GM19452 (cell line): ENCODE results near the gene BRWD1.

Experiments
- ATAC-seq: cut with Tn5 transposase; IDR thresholded peaks from one replicate; pipeline ENCODE4 v1.9.1; 2021; ENCODE audit not compliant: unreplicated experiment

The BRWD1 gene

GRCh38 chr21:39330001-39330400 lies 16.6 kb upstream of the BRWD1 start:
- ATAC-seq, result no peak

DNA sequence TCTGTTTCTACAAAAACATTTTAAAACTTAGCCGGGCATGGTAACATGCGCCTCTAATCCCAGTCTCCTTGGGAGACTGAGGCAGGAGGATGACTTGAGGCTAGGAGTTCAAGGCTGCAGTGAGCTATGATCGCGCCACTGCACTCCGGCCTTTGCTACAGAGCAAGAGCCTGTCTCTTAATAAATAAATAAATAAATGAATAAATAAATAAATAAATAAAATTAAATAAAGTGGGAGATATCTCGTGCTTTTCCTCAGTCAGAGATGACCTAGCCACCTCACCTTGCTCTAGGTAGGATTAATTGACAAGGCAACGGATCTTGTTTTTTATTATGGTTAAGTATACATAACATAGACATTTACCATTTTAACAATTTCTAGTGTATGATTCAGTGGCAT lies 14.3 kb upstream of the BRWD1 start:
- ATAC-seq, result no peak

DNA sequence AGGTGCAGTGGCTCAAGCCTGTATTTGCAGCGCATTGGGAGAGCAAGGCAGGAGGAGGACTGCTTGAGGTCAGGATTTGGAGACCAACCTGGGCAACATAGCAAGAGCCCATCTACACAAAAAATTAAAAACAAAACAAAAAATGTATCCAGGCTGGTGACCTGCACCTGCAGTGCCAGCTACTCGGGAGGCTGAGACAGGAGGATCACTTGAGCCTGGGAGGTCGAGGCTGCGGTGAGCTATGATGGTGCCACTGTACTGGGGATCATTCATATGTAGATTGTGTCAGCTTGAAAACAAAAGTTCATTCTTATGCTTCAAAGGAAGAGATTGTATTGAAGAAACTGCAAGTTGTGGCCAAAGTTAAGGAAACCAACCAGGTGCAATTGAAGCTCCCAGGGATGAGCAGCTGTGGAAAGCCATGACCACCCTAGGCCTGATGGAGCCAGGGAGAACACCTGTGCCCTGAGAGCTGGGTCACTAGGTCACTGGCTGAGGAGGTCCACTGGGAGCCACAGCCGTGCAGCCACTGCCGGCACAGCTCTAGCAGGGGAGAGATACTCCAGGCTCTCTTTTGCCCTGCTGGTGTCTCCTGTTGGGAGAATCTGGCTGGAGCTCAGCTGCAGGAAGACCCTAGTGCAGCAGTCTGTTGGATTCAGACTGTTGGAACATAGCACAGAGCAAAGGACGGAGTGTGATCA lies 13.3 kb upstream of the BRWD1 start:
- no peak for ATAC-seq

GRCh38 chr21:39325458-39325857 lies 12.0 kb upstream of the BRWD1 start:
- no peak for ATAC-seq

DNA sequence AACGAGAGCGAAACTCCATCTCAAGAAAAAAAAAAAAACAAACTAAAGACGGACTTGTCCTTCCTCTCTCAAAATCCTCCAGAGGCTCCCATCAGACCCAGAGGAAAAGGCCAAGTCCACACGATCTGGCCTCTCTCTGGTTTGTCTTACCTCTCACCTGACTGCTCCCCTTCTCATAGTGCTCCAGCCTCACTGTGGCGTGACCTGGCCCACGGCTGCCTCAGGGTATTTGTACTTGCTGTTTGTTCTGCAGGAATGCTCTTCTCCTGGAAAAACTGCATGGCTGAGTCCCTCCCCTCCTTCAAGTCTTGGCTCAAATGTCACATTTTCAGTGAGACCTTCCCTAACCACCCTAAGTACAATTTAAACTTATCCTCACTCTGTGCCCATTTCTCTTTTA lies 8.0 kb upstream of the BRWD1 start:
- ATAC-seq, result no peak

DNA sequence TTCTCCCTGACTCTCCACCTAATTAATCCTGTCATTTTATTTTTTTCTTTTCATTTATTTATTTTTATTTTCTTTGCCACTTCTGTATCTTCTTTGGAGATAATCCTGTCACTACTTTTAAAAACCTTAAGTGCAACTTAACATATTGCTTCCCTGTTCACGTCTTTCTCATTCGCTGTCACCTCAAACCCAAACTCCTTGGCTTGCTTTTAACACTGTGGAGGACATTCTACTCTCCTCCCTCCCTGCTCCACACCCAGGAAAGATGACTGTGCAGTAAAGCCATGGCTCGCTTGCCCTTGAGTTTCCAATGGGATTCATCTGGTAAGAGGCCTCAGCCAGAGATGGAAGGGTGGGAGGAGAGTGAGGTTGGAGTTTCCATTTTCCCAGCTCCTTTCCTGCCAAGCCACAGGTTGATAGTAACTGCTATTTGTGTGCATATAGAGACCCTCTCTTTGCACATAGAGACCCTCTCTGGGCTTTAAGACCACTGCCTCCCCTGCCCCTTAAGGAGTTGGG lies 6.4 kb upstream of the BRWD1 start:
- no peak for ATAC-seq

GRCh38 chr21:39319251-39319756 lies 5.9 kb upstream of the BRWD1 start:
- no peak for ATAC-seq

DNA sequence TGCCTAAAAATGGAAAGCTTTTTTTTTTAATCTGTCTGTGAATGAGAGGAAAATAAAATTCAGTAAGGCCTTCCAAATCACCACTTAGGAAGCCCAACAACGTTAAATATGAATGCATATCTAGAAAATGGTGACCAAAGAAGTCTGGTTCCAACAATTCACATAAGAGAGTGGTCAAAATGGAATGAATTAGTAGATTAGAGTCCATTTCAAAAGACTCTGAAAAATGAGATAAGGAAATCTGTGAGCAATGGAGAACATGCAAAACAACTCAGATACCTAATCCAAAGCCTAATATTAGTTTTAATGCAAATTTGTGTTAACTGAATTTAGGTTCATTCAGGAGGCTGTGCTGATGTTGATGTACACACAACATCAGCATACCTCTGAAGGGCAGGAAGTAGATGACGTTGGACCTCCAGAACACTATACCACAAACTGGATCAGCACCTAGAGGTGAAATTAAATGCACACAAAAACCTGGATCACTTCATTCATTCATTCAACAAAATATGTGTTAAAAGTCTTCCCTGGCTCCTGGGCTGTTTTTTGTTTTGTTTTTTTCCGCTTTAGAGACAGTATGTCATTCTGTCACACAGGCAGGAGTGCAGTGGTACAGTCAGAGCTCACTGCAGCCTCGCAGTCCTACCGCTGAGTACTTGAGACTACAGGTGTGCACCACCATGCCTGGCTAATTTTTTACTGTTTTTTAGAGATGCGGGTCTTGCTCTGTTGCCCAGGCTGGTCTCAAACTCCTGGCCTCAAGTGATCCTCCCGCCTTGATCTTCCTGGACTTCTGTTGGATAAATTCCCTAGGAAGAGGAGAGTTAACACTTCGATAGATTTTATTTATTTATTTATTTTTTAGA lies 4.9 kb upstream of the BRWD1 start:
- ATAC-seq, result no peak

DNA sequence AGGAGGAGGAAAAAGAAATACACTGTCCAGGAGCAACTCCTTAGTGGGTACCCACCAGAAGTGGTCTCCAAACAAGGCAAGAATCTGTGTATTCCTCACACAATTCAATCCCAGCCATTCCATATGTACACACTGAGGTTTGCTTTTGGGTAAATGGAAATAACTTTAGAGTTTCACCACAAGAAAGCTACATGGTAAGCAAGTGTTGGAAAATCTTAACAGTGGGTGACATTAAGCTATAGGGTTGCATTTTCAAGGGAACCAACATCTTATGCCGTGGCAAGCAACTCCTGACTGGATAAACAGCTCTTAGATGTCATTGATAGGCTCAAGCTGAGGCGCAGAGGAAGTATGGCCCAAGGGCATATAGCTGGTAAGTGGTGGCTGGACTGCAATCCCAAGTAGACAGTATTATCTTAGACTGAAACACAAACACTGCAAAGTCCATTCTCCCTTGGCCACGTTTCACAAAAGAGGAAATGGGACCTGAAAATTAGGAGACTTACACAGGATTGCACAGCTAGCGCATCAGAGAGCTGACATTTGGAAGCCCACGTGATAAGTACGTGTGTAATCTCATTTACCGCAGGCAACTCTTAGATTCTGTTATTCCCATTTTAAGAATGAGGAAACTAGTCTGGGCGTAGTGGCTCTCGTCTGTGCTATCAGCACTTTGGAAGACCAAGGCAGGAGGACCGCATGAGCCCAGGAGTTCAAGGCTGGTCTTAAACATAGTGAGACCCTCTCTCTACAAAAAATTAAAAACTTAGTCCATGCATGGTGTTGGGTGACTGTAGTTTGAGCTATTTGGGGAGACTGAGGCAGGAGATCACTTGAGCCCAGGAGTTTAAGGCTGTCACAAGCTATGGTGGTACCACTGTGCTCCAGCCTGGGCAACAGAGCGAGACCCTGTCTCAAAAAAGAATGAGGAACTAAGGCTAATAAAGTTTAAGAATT lies 4.0 kb upstream of the BRWD1 start:
- no peak for ATAC-seq

- ATAC-seq, result no peak
Measured at GRCh38 chr21:39316729-39317128, 3.3 kb upstream of the BRWD1 start.

GRCh38 chr21:39315603-39316445 lies 2.4 kb upstream of the BRWD1 start:
- no peak for ATAC-seq

GRCh38 chr21:39314143-39315027 lies 953 bp upstream of the BRWD1 start:
- ATAC-seq, result peak; percentile 7

DNA sequence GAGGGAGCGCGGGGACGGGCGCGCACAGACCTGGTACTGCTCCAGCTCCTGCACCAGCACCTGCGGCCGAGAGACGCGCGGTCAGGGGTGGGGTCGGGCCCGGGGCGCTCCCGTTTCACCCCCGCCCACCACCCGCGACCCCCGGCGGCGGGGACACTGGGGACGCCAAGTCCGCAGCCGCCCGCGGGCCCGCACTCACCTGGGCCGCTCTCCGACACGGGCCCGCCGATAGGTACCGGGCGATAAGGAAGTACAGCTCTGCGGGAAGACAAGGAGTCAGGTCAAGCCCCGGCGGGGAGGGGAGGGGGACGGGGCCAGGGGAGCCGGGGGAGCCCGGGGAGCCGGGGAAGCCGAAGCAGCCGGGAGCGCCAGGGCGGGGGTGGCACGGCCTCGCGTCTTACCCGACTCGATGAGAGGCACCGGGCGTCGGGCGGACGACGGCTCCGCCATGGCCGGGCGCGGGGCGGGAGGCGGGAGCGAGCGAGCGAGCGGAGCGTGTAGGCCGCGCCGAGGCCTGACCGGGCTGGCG lies 326 bp downstream of the BRWD1 start:
- ATAC-seq, result no peak

GRCh38 chr21:39312112-39313041 lies 1.1 kb downstream of the BRWD1 start:
- peak; percentile 74 for ATAC-seq

GRCh38 chr21:39311164-39311563 lies 2.3 kb downstream of the BRWD1 start:
- ATAC-seq, result no peak

DNA sequence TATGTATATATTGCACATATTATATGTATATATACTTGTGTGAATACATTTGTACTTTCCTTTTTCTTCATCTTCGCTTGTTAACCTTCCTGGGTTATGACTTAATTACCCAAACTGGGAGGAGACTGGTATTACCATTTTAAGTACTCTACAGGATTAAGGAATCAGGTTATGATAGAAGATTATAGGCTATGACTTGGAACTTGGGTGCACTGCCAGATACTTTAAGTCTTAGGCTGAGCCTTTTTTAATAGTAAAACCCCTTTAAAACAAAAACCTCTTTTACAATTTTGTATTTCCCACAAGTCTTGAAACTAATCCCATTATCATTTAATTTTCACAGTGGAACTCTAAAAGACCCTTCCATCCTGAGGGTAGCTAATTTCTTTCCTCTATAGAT lies 6.0 kb downstream of the BRWD1 start:
- ATAC-seq, result no peak

- ATAC-seq, result no peak
Measured at GRCh38 chr21:39300587-39300986, 12.8 kb downstream of the BRWD1 start.

- ATAC-seq, result no peak
Measured at GRCh38 chr21:39296891-39297290, 16.5 kb downstream of the BRWD1 start.
